DND-41 (cell line): ENCODE data around the gene TAOK1.
A peak's percentile ranks its signal among the peaks of the same experiment; 100 is the strongest.

ENCODE experiments used
- ATAC-seq: fragments of 200-7000 bp; cut with Tn5 transposase; 3 replicates; pipeline ENCODE4 v1.9.1; 2021; ENCODE audit warnings: low read depth; ENCODE audit not compliant: insufficient read depth
- DNase-seq: peaks from one replicate; pipeline ENCODE4 v3.0.0-alpha.2; 2020
- H2AFZ ChIP-seq: 2 replicates; pipeline ENCODE4 v1.6.0; 2012; ENCODE audit warnings: low read depth, low read length
- H3K27ac ChIP-seq: 2 replicates; pipeline ENCODE4 v1.5.1; 2012; ENCODE audit warnings: low read length, inconsistent platforms
- H3K27me3 ChIP-seq: fragments of 200-600 bp; sonication (generic); 2 replicates; pipeline ENCODE4 v1.6.0; 2012; ENCODE audit warnings: low read length, mild to moderate bottlenecking, inconsistent platforms; ENCODE audit not compliant: insufficient read depth, poor library complexity
- H3K36me3 ChIP-seq: 2 replicates; pipeline ENCODE4 v1.5.1; 2012; ENCODE audit warnings: low read length, inconsistent platforms; ENCODE audit not compliant: insufficient read depth
- H3K4me1 ChIP-seq: 2 replicates; pipeline ENCODE4 v1.5.1; 2012; ENCODE audit warnings: mild to moderate bottlenecking, low read length; ENCODE audit not compliant: insufficient read depth
- H3K4me2 ChIP-seq: 2 replicates; pipeline ENCODE4 v1.6.0; 2012; ENCODE audit warnings: mild to moderate bottlenecking, moderate library complexity, low read length, inconsistent platforms; ENCODE audit not compliant: insufficient read depth
- H3K4me3 ChIP-seq, 2 experiments: fragments of 200-600 bp in 1 of 2; shearing (Covaris generic) in 1 of 2; 2 replicates each; pipeline ENCODE4 v1.5.1; 2012 to 2016; ENCODE audit warnings: inconsistent platforms in 2 of 2, low read length in 2 of 2, mild to moderate bottlenecking in 2 of 2, low read depth in 1 of 2, moderate library complexity in 1 of 2
- H3K79me2 ChIP-seq: 2 replicates; pipeline ENCODE4 v1.6.0; 2012; ENCODE audit warnings: low read length, inconsistent platforms; ENCODE audit not compliant: insufficient read depth
- H3K9ac ChIP-seq: 2 replicates; pipeline ENCODE4 v1.6.0; 2012; ENCODE audit warnings: low read depth, mild to moderate bottlenecking, inconsistent platforms, low read length, moderate library complexity
- H3K9me3 ChIP-seq: 2 replicates; pipeline ENCODE4 v1.5.1; 2012; ENCODE audit warnings: low read length, moderate library complexity, mild to moderate bottlenecking, inconsistent platforms; ENCODE audit not compliant: insufficient read depth, severe bottlenecking
- H4K20me1 ChIP-seq: 2 replicates; pipeline ENCODE4 v1.6.0; 2012; ENCODE audit warnings: low read length; ENCODE audit not compliant: insufficient read depth
- CTCF ChIP-seq: IDR thresholded peaks from 2 replicates; pipeline ENCODE4 v1.5.1; 2012; ENCODE audit warnings: borderline replicate concordance, low read length, moderate library complexity, mild to moderate bottlenecking; ENCODE audit not compliant: poor library complexity, severe bottlenecking; ENCODE audit errors: extremely low read depth
- EZH2 ChIP-seq: IDR thresholded peaks from 3 replicates; pipeline ENCODE4 v1.6.1; 2012; ENCODE audit warnings: borderline replicate concordance, low read depth, mild to moderate bottlenecking, moderate library complexity, low read length, inconsistent platforms; ENCODE audit not compliant: severe bottlenecking

The TAOK1 gene

GRCh38 chr17:29393436-29393835 is 3.3 kb downstream of the TAOK1 start:
- H3K79me2 ChIP-seq: peaks cover 88% of the 10 kb centered on the region
- TF ChIP-seq CTCF (no peak), EZH2 (no peak)
- no peaks in the 10 kb centered on the region for H3K27me3 ChIP-seq
- peaks cover 5% of the 10 kb centered on the region for H3K36me3 ChIP-seq
- peaks cover 26% of the 10 kb centered on the region; the same call in 1 of the 2 replicates for H4K20me1 ChIP-seq
- peaks cover 38% of the 10 kb centered on the region for H3K4me1 ChIP-seq
- DNase-seq: no peak
- no peaks in the 10 kb centered on the region for H3K9me3 ChIP-seq
- 0 out of 4 replicates have a peak overlapping the region, but pooled peaks of 1 of the 2 experiments have one; percentile 6 for H3K4me3 ChIP-seq
- no peak overlapping the region for H3K27ac ChIP-seq
- H3K9ac ChIP-seq: no peak overlapping the region
- no peak for ATAC-seq
- peak overlapping the region; percentile 83; the same call in 1 of the 2 replicates for H3K4me2 ChIP-seq
- H2AFZ ChIP-seq: no peak overlapping the region

GRCh38 chr17:29394761-29395160 is 4.6 kb downstream of the TAOK1 start:
- H3K9me3 ChIP-seq: no peaks in the 10 kb centered on the region
- DNase-seq: no peak
- peaks cover 32% of the 10 kb centered on the region; the same call in 1 of the 2 replicates for H4K20me1 ChIP-seq
- H3K27ac ChIP-seq: no peak overlapping the region
- H3K4me3 ChIP-seq: no peak overlapping the region
- no peaks in the 10 kb centered on the region for H3K27me3 ChIP-seq
- H3K36me3 ChIP-seq: peaks cover 15% of the 10 kb centered on the region
- no peak for TF ChIP-seq EZH2
- no peak for TF ChIP-seq CTCF
- no peak overlapping the region for H2AFZ ChIP-seq
- H3K79me2 ChIP-seq: peaks cover 97% of the 10 kb centered on the region
- H3K4me1 ChIP-seq: peaks cover 27% of the 10 kb centered on the region
- H3K9ac ChIP-seq: no peak overlapping the region
- no peak for ATAC-seq
- no peak overlapping the region for H3K4me2 ChIP-seq

- Histone ChIP-seq H3K4me3 (no peak overlapping the region), H3K79me2 (peaks cover 99% of the 10 kb centered on the region), H3K36me3 (peaks cover 22% of the 10 kb centered on the region), H3K9me3 (no peaks in the 10 kb centered on the region), H3K9ac (no peak overlapping the region), H3K4me1 (peaks cover 27% of the 10 kb centered on the region), H2AFZ (no peak overlapping the region), H3K27ac (no peak overlapping the region), H4K20me1 (peaks cover 35% of the 10 kb centered on the region; the same call in 1 of the 2 replicates), H3K4me2 (no peak overlapping the region), H3K27me3 (no peaks in the 10 kb centered on the region)
- ATAC-seq: no peak
- TF ChIP-seq EZH2: no peak
- no peak for TF ChIP-seq CTCF
- no peak for DNase-seq
Observed at GRCh38 chr17:29396066-29396465, 5.9 kb downstream of the TAOK1 start.
